Measurements from ENCODE around the gene NNAT.
"Not testable (repeated sequence)": the region's sequence is repeated elsewhere in the genome, so short reads cannot be mapped to it uniquely, and the experiment has no call there.

The NNAT gene, protein sequence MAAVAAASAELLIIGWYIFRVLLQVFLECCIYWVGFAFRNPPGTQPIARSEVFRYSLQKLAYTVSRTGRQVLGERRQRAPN

DNA sequence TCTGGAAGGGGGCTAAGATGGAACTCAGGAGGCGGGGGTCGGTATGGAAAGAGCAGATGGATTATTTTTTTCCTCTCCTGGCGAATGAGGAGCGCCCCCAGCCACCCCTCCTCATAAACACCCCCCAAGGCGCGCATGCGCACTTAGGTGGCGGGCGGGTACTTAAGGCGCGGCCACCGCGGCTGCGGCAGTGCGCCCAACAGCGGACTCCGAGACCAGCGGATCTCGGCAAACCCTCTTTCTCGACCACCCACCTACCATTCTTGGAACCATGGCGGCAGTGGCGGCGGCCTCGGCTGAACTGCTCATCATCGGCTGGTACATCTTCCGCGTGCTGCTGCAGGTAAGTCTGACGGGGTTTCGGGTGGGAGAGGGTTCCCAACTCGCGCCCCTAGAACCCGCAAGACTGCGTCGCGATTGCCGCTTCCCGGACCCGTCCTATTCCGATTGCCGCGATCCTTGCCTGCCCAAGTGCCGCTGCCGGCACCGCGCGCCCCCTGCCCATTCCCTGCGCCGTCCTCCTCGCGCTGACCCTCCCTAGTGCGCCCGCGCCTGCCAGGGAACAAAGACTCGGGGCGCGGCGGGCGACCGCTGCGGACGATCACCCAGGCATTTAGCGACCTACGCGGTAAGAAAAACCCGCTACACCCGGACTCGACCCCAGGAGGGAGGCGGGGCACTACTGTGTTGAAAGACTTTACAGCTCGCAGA lies at the start of gene NNAT:
Gene NNAT (plus strand): TSS at position 190 of the 711 bp plus-strand sequence. CDS start 82 bp downstream, at position 272.
- H3K4me1 Mint-ChIP-seq = peaks cover 70% of the 10 kb centered on the region
- no peaks in the 10 kb centered on the region for H3K9me3 Mint-ChIP-seq
- H3K4me3 Mint-ChIP-seq = peak within 1 kb of the TSS; percentile 88 to 99 (median 89)
- no peaks in the 10 kb centered on the region for H3K27me3 Mint-ChIP-seq (ENCODE audit: low read depth)
- TF ChIP-seq, protein P1, sequence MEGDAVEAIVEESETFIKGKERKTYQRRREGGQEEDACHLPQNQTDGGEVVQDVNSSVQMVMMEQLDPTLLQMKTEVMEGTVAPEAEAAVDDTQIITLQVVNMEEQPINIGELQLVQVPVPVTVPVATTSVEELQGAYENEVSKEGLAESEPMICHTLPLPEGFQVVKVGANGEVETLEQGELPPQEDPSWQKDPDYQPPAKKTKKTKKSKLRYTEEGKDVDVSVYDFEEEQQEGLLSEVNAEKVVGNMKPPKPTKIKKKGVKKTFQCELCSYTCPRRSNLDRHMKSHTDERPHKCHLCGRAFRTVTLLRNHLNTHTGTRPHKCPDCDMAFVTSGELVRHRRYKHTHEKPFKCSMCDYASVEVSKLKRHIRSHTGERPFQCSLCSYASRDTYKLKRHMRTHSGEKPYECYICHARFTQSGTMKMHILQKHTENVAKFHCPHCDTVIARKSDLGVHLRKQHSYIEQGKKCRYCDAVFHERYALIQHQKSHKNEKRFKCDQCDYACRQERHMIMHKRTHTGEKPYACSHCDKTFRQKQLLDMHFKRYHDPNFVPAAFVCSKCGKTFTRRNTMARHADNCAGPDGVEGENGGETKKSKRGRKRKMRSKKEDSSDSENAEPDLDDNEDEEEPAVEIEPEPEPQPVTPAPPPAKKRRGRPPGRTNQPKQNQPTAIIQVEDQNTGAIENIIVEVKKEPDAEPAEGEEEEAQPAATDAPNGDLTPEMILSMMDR (IDR thresholded peaks at IDR 0.05; ENCODE audit: unreplicated experiment in 3 of 3) = no peak
- peak within 1 kb of the TSS; percentile 87 to 89 (median 88) for H3K27ac Mint-ChIP-seq
- peaks cover 51% of the 10 kb centered on the region for H3K36me3 Mint-ChIP-seq (ENCODE audit: low read depth)

GRCh38 chr20:37471741-37472235 lies 49.3 kb upstream of the NNAT start:
- TF ChIP-seq, protein P1 (IDR thresholded peaks at IDR 0.05; ENCODE audit: unreplicated experiment in 3 of 3) = no peak
- Mint-ChIP-seq H3K36me3 (ENCODE audit: low read depth) (no peaks in the 10 kb centered on the region), H3K4me1 (peaks cover 31% of the 10 kb centered on the region), H3K27ac (no peak overlapping the region), H3K27me3 (ENCODE audit: low read depth) (peaks cover 4% of the 10 kb centered on the region), H3K4me3 (no peak overlapping the region), H3K9me3 (no peaks in the 10 kb centered on the region)

- H3K36me3 Mint-ChIP-seq (ENCODE audit: low read depth); H3K27me3 Mint-ChIP-seq (ENCODE audit: low read depth); H3K27ac Mint-ChIP-seq; H3K4me3 Mint-ChIP-seq; H3K9me3 Mint-ChIP-seq: not testable (repeated sequence)
- H3K4me1 Mint-ChIP-seq = peaks cover 29% of the 10 kb centered on the region
These were observed 48.6 kb upstream of the NNAT start for GRCh38 chr20:37472435-37472834.

DNA sequence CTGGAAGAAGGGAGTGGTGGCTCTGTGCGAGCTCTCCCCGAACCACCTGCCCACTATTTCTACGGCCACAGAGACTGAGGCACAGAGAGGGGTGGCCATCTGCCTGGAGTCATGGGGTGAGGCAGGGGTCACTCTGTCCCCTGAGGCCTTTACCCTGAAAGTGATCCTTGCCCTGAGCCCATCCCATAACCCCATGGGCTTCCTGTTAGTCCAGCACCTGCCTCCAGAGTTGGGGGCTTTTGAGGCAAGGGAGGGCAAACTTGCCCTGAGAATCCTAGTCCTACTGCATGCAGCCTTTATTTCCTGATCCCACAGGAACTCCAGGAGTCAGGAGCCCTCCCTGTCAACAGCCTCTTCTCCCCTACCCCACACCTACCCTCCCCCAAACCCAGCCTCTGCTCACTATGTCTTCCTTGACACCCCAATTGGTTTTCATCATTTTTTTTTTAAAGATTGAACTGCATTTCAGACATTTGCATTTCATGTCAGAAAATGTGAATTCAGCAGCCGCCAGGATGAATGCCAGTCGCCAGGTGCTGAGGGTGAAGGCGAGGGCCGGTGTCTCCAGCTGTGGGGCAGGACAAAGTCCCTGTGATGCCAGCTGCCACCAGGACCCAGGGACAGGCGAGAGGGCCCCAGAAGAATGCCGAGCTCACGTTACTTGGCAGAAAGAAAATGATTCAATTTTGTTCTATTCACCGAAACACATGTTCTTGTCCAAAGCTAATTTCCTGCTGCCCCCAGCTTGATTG lies 47.6 kb upstream of the NNAT start:
- H3K9me3 Mint-ChIP-seq = no peaks in the 10 kb centered on the region
- TF ChIP-seq, protein P1 (IDR thresholded peaks at IDR 0.05; ENCODE audit: unreplicated experiment in 3 of 3) = no peak
- H3K27ac Mint-ChIP-seq = peak overlapping the region; percentile 60 to 65 (median 61)
- H3K36me3 Mint-ChIP-seq (ENCODE audit: low read depth) = no peaks in the 10 kb centered on the region
- no peak overlapping the region for H3K4me3 Mint-ChIP-seq
- peaks cover 4% of the 10 kb centered on the region for H3K27me3 Mint-ChIP-seq (ENCODE audit: low read depth)
- H3K4me1 Mint-ChIP-seq = peaks cover 35% of the 10 kb centered on the region

- H3K27ac Mint-ChIP-seq = peak overlapping the region in 2 of 3 experiments; percentile 60 to 65
- no peaks in the 10 kb centered on the region for H3K9me3 Mint-ChIP-seq
- H3K27me3 Mint-ChIP-seq (ENCODE audit: low read depth) = no peaks in the 10 kb centered on the region
- TF ChIP-seq, protein P1 (IDR thresholded peaks at IDR 0.05; ENCODE audit: unreplicated experiment in 3 of 3) = no peak
- H3K4me1 Mint-ChIP-seq = peaks cover 42% of the 10 kb centered on the region
- H3K4me3 Mint-ChIP-seq = no peak overlapping the region
- H3K36me3 Mint-ChIP-seq (ENCODE audit: low read depth) = no peaks in the 10 kb centered on the region
These were observed 46.7 kb upstream of the NNAT start for GRCh38 chr20:37474386-37474785.

GRCh38 chr20:37475252-37475651 lies 45.8 kb upstream of the NNAT start:
- H3K36me3 Mint-ChIP-seq (ENCODE audit: low read depth) = no peaks in the 10 kb centered on the region
- TF ChIP-seq, protein P1 (IDR thresholded peaks at IDR 0.05; ENCODE audit: unreplicated experiment in 3 of 3) = no peak
- no peaks in the 10 kb centered on the region for H3K27me3 Mint-ChIP-seq (ENCODE audit: low read depth)
- H3K9me3 Mint-ChIP-seq = no peaks in the 10 kb centered on the region
- H3K4me3 Mint-ChIP-seq = no peak overlapping the region
- H3K27ac Mint-ChIP-seq = no peak overlapping the region
- H3K4me1 Mint-ChIP-seq = peaks cover 51% of the 10 kb centered on the region
